Measurements from ENCODE around the gene TBL1Y. TPM values are rescaled to one million over a fixed set of nuclear protein-coding genes. Genes with fewer than 3 reads are reported as not detected.

TBL1Y gene
- total RNA-seq, 4 donors from 2014 or later, result 0.33 to 1.2 TPM; not detected in 2

DNA sequence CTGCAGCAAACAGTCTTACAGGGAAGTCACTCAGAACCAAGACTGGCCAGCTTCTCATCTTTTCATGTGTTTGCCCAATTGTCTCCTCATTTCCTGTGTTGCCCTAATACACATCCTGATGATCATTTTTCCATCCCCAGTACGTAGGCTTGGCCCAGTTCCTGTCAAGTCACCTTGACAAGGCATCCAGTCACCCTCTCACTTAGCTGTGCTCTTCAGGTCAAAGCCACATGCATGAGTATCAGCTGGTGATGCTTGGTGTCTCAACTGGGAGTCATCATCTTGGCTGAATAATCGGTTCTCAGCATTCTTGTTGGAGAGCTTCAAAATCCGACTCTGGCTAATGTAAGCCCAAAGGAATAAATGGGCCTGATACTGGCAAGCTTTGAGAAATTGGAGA is 186.5 kb downstream of the TBL1Y start:
- intact Hi-C loops (cut with DNase I), result no loop called here
- Histone ChIP-seq H3K9me3 (no peaks in the 10 kb centered on the region), H3K4me3 (no peak overlapping the region), H3K27ac (replicated peaks in 1 of 4) (no peak overlapping the region), H3K4me1 (no peaks in the 10 kb centered on the region), H3K27me3 (no peaks in the 10 kb centered on the region), H3K36me3 (no peaks in the 10 kb centered on the region)
- no CpG with 5 or more reads among the region's 3 CpGs for WGBS
- no peak for DNase-seq (ENCODE audit: extremely low spot score)
- TF ChIP-seq, protein P1, sequence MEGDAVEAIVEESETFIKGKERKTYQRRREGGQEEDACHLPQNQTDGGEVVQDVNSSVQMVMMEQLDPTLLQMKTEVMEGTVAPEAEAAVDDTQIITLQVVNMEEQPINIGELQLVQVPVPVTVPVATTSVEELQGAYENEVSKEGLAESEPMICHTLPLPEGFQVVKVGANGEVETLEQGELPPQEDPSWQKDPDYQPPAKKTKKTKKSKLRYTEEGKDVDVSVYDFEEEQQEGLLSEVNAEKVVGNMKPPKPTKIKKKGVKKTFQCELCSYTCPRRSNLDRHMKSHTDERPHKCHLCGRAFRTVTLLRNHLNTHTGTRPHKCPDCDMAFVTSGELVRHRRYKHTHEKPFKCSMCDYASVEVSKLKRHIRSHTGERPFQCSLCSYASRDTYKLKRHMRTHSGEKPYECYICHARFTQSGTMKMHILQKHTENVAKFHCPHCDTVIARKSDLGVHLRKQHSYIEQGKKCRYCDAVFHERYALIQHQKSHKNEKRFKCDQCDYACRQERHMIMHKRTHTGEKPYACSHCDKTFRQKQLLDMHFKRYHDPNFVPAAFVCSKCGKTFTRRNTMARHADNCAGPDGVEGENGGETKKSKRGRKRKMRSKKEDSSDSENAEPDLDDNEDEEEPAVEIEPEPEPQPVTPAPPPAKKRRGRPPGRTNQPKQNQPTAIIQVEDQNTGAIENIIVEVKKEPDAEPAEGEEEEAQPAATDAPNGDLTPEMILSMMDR (IDR thresholded peaks at IDR 0.05), result no peak
- no peak for TF ChIP-seq POLR2AphosphoS5 (IDR thresholded peaks at IDR 0.05)
- TF ChIP-seq POLR2A (IDR thresholded peaks at IDR 0.05; ENCODE audit: low read depth), result no peak
- TF ChIP-seq EP300 (IDR thresholded peaks at IDR 0.05), result no peak

GRCh38 chrY:7099742-7100141 is 189.2 kb downstream of the TBL1Y start:
- Histone ChIP-seq H3K9me3 (no peaks in the 10 kb centered on the region), H3K4me1 (no peaks in the 10 kb centered on the region), H3K27me3 (no peaks in the 10 kb centered on the region), H3K27ac (replicated peaks in 1 of 4) (no peak overlapping the region), H3K4me3 (no peak overlapping the region), H3K36me3 (no peaks in the 10 kb centered on the region)
- intact Hi-C loops (cut with DNase I), result no loop called here
- TF ChIP-seq EP300 (IDR thresholded peaks at IDR 0.05) (no peak), POLR2A (IDR thresholded peaks at IDR 0.05; ENCODE audit: low read depth) (no peak)
- TF ChIP-seq, protein P1 (IDR thresholded peaks at IDR 0.05), result no peak
- no peak for DNase-seq (ENCODE audit: extremely low spot score)
- no CpG with 5 or more reads among the region's 3 CpGs for WGBS

DNA sequence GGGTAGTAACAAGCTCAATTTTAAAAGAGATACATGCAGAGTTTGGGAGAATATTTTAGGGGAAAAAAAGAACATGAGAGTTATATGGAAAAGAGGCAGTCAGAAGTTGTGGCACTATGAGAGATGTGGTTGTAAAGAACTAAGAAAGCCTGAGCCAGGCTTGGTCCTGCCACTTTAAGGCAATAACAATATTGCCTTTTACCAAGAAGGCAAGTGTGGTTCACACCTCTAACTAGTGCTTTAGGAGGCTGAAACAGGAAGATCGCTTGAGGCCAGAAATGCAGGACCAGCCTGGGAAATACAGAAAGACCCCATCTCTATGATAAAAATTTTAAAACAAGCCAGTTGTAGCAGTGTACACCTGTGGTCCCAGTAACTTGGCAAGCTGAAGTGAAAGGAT is 192.2 kb downstream of the TBL1Y start:
- H3K4me1 ChIP-seq, result no peaks in the 10 kb centered on the region
- H3K4me3 ChIP-seq, result no peak overlapping the region
- H3K9me3 ChIP-seq, result no peaks in the 10 kb centered on the region
- no CpG with 5 or more reads among the region's 1 CpG for WGBS
- TF ChIP-seq POLR2AphosphoS5 (IDR thresholded peaks at IDR 0.05) (no peak), POLR2A (IDR thresholded peaks at IDR 0.05; ENCODE audit: low read depth) (no peak), EP300 (IDR thresholded peaks at IDR 0.05) (no peak)
- TF ChIP-seq, protein P1 (IDR thresholded peaks at IDR 0.05), result no peak
- no peak for DNase-seq (ENCODE audit: extremely low spot score)
- H3K36me3 ChIP-seq, result no peaks in the 10 kb centered on the region
- no peaks in the 10 kb centered on the region for H3K27me3 ChIP-seq
- intact Hi-C loops (cut with DNase I), result no loop called here
- H3K27ac ChIP-seq (replicated peaks in 1 of 4), result no peak overlapping the region

GRCh38 chrY:7107179-7107578 is 196.7 kb downstream of the TBL1Y start:
- Histone ChIP-seq H3K9me3 (no peaks in the 10 kb centered on the region), H3K36me3 (no peaks in the 10 kb centered on the region), H3K4me3 (no peak overlapping the region), H3K27me3 (no peaks in the 10 kb centered on the region), H3K4me1 (no peaks in the 10 kb centered on the region), H3K27ac (replicated peaks in 1 of 4) (no peak overlapping the region)
- intact Hi-C loops (cut with DNase I), result no loop called here
- DNase-seq (ENCODE audit: extremely low spot score), result no peak
- TF ChIP-seq POLR2AphosphoS5 (IDR thresholded peaks at IDR 0.05), result no peak
- no peak for TF ChIP-seq EP300 (IDR thresholded peaks at IDR 0.05)
- no peak for TF ChIP-seq POLR2A (IDR thresholded peaks at IDR 0.05; ENCODE audit: low read depth)
- TF ChIP-seq, protein P1 (IDR thresholded peaks at IDR 0.05), result no peak
- no CpG with 5 or more reads among the region's 6 CpGs for WGBS

GRCh38 chrY:7110086-7110485 is 199.6 kb downstream of the TBL1Y start:
- H3K27ac ChIP-seq (replicated peaks in 1 of 4), result no peak overlapping the region
- no peaks in the 10 kb centered on the region for H3K36me3 ChIP-seq
- no peaks in the 10 kb centered on the region for H3K4me1 ChIP-seq
- no CpG with 5 or more reads among the region's 3 CpGs for WGBS
- H3K9me3 ChIP-seq, result no peaks in the 10 kb centered on the region
- intact Hi-C loops (cut with DNase I), result no loop called here
- no peak for TF ChIP-seq POLR2AphosphoS5 (IDR thresholded peaks at IDR 0.05)
- TF ChIP-seq, protein P1 (IDR thresholded peaks at IDR 0.05), result no peak
- no peak for TF ChIP-seq EP300 (IDR thresholded peaks at IDR 0.05)
- H3K27me3 ChIP-seq, result no peaks in the 10 kb centered on the region
- no peak for DNase-seq (ENCODE audit: extremely low spot score)
- no peak overlapping the region for H3K4me3 ChIP-seq

Measured in esophagus muscularis mucosa (tissue), 4 donors.